GM13976 (cell line): ENCODE measurements around the gene CDC42BPG.

Source experiments
- DNase-seq: peaks from one replicate; pipeline ENCODE4 v3.0.0; 2012; ENCODE audit warnings: low spot score
- in situ Hi-C: fragments of 300-500 bp; cut with MboI; formaldehyde crosslinking; loops from one replicate; pipeline ENCODE4 v1.12.0; 2022; ENCODE audit warnings: low sequenced_read_pairs, mixed read lengths, inconsistent platforms; ENCODE audit not compliant: unreplicated experiment
- TF ChIP-seq, protein P1 (sequence below): IDR thresholded peaks from 2 replicates; pipeline ENCODE4 v1.5.1; 2012; ENCODE audit warnings: borderline replicate concordance, mild to moderate bottlenecking; ENCODE audit not compliant: insufficient read depth; ENCODE audit errors: extremely low read depth, missing control alignments, control extremely low read depth

CDC42BPG gene

DNA sequence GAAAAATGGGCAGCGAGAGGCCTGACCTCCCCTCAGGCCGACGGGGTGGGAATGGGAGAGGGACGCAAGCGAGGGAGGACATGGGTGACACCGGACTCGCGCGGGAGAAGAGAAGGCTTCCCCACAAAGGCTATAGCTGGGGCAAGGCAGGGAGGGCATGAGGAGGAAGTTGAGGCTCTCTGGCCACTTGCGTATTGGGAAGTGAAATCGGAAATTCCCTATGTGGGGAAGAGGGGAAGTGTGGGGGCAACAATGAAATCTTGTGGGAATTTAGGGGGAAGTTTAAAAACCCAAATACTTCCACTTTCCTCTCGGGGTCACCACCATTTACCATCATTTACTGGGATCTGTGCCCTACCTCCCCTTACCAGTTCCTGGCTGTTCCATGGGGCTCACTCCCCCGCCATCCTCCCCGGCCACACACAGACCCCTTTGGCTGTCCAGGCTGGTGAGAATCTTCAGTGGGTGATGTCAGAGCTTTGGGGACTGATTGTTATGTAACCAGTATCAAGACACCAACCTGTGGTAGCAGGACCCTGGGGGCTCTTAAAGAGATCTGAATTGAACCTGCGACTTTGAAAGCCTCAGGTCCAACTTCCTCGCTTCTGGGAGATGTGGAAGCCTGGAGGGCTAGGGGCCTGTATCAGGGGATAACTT, 34.9 kb upstream of the CDC42BPG start:
- no peak for DNase-seq
- TF ChIP-seq, protein P1, sequence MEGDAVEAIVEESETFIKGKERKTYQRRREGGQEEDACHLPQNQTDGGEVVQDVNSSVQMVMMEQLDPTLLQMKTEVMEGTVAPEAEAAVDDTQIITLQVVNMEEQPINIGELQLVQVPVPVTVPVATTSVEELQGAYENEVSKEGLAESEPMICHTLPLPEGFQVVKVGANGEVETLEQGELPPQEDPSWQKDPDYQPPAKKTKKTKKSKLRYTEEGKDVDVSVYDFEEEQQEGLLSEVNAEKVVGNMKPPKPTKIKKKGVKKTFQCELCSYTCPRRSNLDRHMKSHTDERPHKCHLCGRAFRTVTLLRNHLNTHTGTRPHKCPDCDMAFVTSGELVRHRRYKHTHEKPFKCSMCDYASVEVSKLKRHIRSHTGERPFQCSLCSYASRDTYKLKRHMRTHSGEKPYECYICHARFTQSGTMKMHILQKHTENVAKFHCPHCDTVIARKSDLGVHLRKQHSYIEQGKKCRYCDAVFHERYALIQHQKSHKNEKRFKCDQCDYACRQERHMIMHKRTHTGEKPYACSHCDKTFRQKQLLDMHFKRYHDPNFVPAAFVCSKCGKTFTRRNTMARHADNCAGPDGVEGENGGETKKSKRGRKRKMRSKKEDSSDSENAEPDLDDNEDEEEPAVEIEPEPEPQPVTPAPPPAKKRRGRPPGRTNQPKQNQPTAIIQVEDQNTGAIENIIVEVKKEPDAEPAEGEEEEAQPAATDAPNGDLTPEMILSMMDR = no peak
- in situ Hi-C loops = no loop called here

DNA sequence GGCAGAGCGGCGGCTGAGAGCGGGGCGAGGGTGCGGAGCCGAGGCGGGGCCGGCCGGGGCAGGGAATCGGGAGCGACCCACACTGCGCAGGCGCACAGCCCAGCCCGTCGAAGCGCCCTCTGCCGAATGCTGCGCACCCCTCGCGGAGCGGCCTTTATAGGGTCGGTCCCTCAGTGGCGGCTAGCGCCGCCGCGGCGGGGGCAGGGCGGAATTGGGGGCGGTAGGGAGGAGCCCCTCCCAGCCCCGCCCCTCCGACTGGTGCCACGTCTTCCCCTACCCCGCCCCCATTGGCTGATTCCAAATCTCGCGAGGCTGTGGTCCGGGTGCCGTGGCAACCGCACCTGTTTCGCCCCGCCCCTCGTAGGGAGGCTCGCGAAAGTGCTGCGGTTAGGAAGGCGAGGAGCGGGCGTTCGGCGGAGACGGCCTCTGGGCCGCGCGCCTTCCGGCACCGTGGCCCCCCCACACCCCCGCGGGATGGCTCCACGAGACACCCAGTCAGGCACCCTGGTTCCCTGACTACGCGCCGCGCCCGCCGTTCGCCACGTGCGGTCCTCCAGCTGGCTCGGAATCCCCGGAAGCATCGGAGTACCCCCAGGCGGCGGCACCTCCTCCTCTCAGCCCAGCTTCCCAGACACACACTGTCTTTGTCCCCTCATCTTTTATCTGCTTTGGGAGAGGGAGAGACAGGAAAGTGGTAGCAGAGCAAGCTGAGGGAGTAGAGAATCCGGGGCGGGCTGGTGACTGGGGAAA, 34.2 kb upstream of the CDC42BPG start, which contains the start of gene EHD1:
Gene EHD1, minus strand, starts transcription at position 128 of the 750 bp plus-strand sequence. CDS start 157 bp downstream, outside the sequence.
- TF ChIP-seq, protein P1 = peak; percentile 91
- in situ Hi-C loops = no loop called here
- peak; percentile 100 for DNase-seq

DNA sequence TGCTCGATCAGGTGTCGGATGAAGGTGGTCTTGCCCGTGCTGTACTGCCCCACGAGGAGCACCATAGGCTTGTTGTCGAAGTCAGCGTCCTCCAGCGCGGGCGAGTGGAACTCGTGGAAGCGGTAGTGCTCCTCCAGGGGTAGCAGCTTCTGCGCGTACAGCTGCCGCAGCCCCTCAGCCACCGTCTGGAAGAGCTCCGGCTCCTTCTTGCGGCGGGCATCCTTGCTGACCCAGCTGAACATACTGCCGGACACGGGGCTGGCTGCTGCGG, 33.7 kb upstream of the CDC42BPG start:
- no peak for DNase-seq
- in situ Hi-C loops = no loop called here
- TF ChIP-seq, protein P1 = no peak

DNA sequence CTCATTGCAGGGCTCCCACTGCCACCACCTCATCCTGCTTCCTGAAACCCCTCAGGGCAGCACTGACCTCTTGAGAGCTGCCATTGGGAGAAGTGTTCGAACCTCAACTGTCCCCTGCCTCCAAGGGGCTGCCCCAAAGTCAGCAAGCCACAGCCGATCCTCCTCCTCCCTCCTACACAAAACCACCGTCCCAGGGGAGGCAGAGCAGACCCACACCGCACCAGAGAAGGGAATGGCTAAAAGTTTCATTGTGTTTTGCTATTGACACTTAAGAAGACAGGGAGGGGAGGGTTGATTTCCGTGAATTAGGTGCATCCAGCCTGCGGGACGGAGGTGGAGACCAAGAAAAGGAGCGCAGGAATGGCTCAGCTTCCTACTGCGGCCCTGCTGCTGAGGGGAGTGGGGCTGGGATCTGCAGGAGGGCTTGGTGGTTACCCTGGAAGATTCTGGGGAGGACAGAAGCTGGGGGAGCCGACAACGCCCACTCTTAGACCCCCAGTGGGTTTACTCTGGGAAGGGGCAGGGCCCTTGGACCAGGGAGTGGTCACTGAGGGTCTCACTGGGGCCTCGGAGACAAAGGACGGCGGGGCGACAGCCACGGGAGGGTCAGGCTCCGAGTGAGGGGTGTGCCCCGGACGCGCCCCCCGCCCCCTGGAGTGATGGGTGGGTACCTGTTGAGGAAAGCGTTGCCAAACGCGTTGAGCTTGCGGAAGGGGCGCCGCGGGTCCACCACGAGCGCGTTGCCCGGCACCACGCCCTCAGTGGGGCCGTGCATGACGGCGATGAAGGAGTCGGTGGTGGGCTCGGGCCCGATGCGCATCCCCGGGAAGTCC, 33.2 kb upstream of the CDC42BPG start:
- DNase-seq = peak; percentile 73
- in situ Hi-C loops = no loop called here
- TF ChIP-seq, protein P1 = no peak

DNA sequence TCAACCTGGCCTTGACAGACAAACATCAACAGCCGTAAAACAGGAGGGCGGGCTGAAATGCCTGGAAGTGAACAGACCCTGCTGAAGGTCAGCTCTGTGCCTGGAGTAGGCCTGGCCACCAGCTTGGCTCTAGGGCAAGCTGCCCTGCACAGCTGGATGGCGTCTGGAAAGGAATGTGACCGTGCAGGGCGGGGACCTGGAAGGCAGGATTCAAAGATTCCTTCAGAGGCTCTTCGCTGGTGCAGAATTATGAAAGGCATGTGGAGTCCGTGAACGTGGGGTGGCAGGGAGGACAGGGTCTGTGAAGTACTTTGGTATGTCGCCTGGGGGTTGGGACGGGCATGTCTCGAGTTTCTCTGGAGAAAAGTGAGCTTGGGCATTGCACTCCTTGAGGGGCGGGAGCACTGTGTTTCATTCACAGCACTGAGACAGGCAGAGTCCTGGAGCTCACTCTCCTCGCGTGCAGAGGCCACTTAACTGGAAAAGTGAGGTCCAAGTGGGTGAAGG, 32.4 kb upstream of the CDC42BPG start:
- TF ChIP-seq, protein P1 = no peak
- in situ Hi-C loops = no loop called here
- no peak for DNase-seq

DNA sequence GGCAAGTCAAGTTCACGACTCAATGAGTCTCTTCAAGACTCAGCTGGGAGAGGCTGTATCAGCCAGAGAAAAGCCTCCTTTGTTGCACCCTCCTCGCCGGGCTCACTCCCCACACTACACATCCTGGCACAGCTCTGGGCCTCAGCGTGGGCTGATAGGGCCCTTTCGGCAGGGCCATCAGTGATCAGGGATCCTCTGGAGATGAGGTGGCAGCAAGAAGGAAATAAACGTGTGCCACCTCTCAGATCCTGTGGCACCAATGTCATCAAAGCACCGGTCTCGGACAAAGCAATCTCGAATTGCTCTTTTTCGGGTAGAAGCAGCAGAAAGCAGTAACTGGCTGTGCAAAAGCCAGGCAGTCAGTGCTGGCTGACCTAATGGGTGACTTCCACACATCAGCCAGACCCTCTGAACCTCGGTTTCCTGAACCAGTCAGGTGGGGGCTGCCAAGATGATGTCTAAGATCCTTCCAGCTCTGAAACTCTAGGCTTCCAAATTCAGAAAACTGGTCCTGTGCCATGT, 31.8 kb upstream of the CDC42BPG start:
- DNase-seq = no peak
- TF ChIP-seq, protein P1 = no peak
- in situ Hi-C loops = no loop called here
